Measurements from ENCODE around the gene CDCA4.

GRCh38 chr14:105066240-105067071 is 45.6 kb upstream of the CDCA4 start:
- TF ChIP-seq, protein P1, sequence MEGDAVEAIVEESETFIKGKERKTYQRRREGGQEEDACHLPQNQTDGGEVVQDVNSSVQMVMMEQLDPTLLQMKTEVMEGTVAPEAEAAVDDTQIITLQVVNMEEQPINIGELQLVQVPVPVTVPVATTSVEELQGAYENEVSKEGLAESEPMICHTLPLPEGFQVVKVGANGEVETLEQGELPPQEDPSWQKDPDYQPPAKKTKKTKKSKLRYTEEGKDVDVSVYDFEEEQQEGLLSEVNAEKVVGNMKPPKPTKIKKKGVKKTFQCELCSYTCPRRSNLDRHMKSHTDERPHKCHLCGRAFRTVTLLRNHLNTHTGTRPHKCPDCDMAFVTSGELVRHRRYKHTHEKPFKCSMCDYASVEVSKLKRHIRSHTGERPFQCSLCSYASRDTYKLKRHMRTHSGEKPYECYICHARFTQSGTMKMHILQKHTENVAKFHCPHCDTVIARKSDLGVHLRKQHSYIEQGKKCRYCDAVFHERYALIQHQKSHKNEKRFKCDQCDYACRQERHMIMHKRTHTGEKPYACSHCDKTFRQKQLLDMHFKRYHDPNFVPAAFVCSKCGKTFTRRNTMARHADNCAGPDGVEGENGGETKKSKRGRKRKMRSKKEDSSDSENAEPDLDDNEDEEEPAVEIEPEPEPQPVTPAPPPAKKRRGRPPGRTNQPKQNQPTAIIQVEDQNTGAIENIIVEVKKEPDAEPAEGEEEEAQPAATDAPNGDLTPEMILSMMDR (IDR thresholded peaks at IDR 0.05 in 8 of 11, conservative IDR thresholded peaks at IDR 0.05 in 3 of 11), result no peak
- TF ChIP-seq POLR2AphosphoS5 (IDR thresholded peaks at IDR 0.05) (no peak), POLR2A (IDR thresholded peaks at IDR 0.05) (no peak)

All from spleen (tissue), 7 donors.